ENCODE results near the gene OR2A2.

OR2A2 gene

DNA sequence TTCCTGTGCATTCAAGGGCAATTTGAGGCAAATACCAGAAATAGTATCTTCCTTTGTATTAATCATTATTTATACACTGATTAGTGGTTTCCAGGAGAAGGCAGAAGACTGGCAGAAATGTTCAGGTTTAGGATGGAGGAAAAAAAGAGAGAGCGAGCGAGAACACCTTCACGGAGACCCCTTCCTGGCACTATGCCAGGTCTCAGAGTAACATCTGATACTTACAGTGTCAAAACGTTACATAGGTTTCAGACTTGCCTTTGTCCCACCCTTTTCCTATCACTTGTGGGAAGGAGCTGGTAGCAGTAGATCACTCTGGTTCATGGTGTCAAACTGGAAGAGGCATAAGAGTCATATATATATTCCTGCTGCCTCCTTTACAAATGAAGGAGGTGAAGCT is 22.7 kb upstream of the OR2A2 start:
- H2BK120ac ChIP-seq (ENCODE audit: low read depth, low read length), result no peak overlapping the region
- no peak overlapping the region for H4K5ac ChIP-seq (ENCODE audit: low read length)
- no peaks in the 10 kb centered on the region for H3K27me3 ChIP-seq (ENCODE audit: insufficient read depth, low read length, poor library complexity)
- no peak overlapping the region for H2AK5ac ChIP-seq (ENCODE audit: low read length)
- H3K79me2 ChIP-seq (ENCODE audit: control insufficient read depth, insufficient read depth, low read length), result no peaks in the 10 kb centered on the region
- H2BK15ac ChIP-seq (replicated peaks; ENCODE audit: low read depth), result no peak overlapping the region
- no peak overlapping the region for H3K9ac ChIP-seq (ENCODE audit: low read length)
- H3K79me1 ChIP-seq (ENCODE audit: low read length), result no peaks in the 10 kb centered on the region
- H3K27ac ChIP-seq (ENCODE audit: low read depth, low read length), result no peak overlapping the region
- H3K4me1 ChIP-seq (ENCODE audit: control insufficient read depth, low read depth, low read length), result no peaks in the 10 kb centered on the region
- H2BK5ac ChIP-seq (ENCODE audit: low read length), result no peak overlapping the region
- WGBS (ENCODE audit: extremely low coverage, insufficient coverage, low lambda C conversion rate), result no CpG with 5 or more reads among the region's 4 CpGs
- no peak overlapping the region for H3K4ac ChIP-seq (ENCODE audit: low read depth, low read length)
- no peak overlapping the region for H3K18ac ChIP-seq (ENCODE audit: low read length)
- no peaks in the 10 kb centered on the region for H3K36me3 ChIP-seq (ENCODE audit: control insufficient read depth, insufficient read depth, low read length)
- H3K4me3 ChIP-seq (ENCODE audit: low read length), result no peak overlapping the region
- no peak overlapping the region for H3K4me2 ChIP-seq (ENCODE audit: low read length)
- no peak overlapping the region for H3K23ac ChIP-seq (ENCODE audit: low read length)
- no peak overlapping the region for H3K56ac ChIP-seq (ENCODE audit: low read length)
- no peak for DNase-seq
- no peak overlapping the region for H4K8ac ChIP-seq (ENCODE audit: low read depth, low read length)

DNA sequence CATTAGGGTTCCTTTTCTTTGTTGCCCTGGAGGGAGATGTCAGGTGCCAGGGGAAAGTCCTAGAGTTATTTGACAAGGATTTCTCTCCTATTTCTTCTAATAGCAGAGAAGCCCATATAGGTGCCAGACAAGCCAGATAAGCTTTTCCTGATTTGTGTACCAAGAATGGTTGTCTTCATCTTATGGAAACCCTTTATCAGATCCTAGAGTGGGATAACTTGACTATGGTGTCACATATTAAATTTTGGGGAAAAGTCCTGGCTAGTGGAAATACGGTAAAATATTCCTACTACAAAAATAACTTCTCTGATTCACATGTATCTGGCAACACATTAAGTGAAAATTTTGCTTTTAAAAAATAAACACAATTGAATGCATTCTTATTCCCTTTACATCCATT is 22.2 kb upstream of the OR2A2 start:
- WGBS (ENCODE audit: extremely low coverage, insufficient coverage, low lambda C conversion rate), result no CpG with 5 or more reads among the region's 1 CpG
- H3K79me2 ChIP-seq (ENCODE audit: control insufficient read depth, insufficient read depth, low read length), result no peaks in the 10 kb centered on the region

DNA sequence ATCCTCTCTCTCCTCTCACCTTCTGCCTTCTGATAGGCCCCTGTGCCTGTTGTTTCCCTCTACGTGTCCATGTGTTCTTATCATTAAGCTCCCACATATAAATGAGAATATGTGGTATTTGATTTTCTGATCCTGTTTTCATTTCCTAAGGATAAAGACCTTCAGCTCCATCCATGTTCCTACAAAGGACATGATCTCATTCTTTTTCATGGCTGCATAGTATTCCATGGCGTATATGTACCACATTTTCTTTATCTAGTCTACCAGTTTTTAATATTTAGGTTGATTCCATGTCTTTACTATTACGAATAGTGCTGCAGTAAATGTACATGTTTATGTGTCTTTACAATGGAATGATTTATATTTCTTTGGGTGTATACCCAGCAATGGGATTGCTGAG is 18.7 kb upstream of the OR2A2 start:
- Histone ChIP-seq H3K18ac (ENCODE audit: low read length) (no peak overlapping the region), H3K56ac (ENCODE audit: low read length) (no peak overlapping the region), H3K79me2 (ENCODE audit: control insufficient read depth, insufficient read depth, low read length) (no peaks in the 10 kb centered on the region), H4K8ac (ENCODE audit: low read depth, low read length) (no peak overlapping the region), H3K27ac (ENCODE audit: low read depth, low read length) (no peak overlapping the region), H3K4me2 (ENCODE audit: low read length) (no peak overlapping the region), H3K4me3 (ENCODE audit: low read length) (no peak overlapping the region), H2BK5ac (ENCODE audit: low read length) (no peak overlapping the region), H2AK5ac (ENCODE audit: low read length) (no peak overlapping the region), H3K79me1 (ENCODE audit: low read length) (no peaks in the 10 kb centered on the region), H2BK15ac (replicated peaks; ENCODE audit: low read depth) (no peak overlapping the region), H2BK120ac (ENCODE audit: low read depth, low read length) (no peak overlapping the region), H3K23ac (ENCODE audit: low read length) (no peak overlapping the region), H3K4ac (ENCODE audit: low read depth, low read length) (no peak overlapping the region), H3K36me3 (ENCODE audit: control insufficient read depth, insufficient read depth, low read length) (no peaks in the 10 kb centered on the region), H3K27me3 (ENCODE audit: insufficient read depth, low read length, poor library complexity) (no peaks in the 10 kb centered on the region), H3K4me1 (ENCODE audit: control insufficient read depth, low read depth, low read length) (no peaks in the 10 kb centered on the region), H4K5ac (ENCODE audit: low read length) (no peak overlapping the region), H3K9ac (ENCODE audit: low read length) (no peak overlapping the region)
- DNase-seq, result no peak
- WGBS (ENCODE audit: extremely low coverage, insufficient coverage, low lambda C conversion rate), result no CpG with 5 or more reads among the region's 3 CpGs

More for the DNA sequence above, 22.2 kb upstream of the OR2A2 start:
- Histone ChIP-seq H2BK5ac (ENCODE audit: low read length) (no peak overlapping the region), H3K4me2 (ENCODE audit: low read length) (no peak overlapping the region), H3K4me3 (ENCODE audit: low read length) (no peak overlapping the region), H3K79me1 (ENCODE audit: low read length) (no peaks in the 10 kb centered on the region), H3K4ac (ENCODE audit: low read depth, low read length) (no peak overlapping the region), H3K27me3 (ENCODE audit: insufficient read depth, low read length, poor library complexity) (no peaks in the 10 kb centered on the region), H2BK15ac (replicated peaks; ENCODE audit: low read depth) (no peak overlapping the region), H2AK5ac (ENCODE audit: low read length) (no peak overlapping the region), H3K4me1 (ENCODE audit: control insufficient read depth, low read depth, low read length) (no peaks in the 10 kb centered on the region), H3K23ac (ENCODE audit: low read length) (no peak overlapping the region), H4K5ac (ENCODE audit: low read length) (no peak overlapping the region), H3K36me3 (ENCODE audit: control insufficient read depth, insufficient read depth, low read length) (no peaks in the 10 kb centered on the region), H2BK120ac (ENCODE audit: low read depth, low read length) (no peak overlapping the region), H3K56ac (ENCODE audit: low read length) (no peak overlapping the region), H4K8ac (ENCODE audit: low read depth, low read length) (no peak overlapping the region), H3K27ac (ENCODE audit: low read depth, low read length) (no peak overlapping the region), H3K9ac (ENCODE audit: low read length) (no peak overlapping the region), H3K18ac (ENCODE audit: low read length) (no peak overlapping the region)
- peak; percentile 26 for DNase-seq

- H2BK15ac ChIP-seq (replicated peaks; ENCODE audit: low read depth), result no peak overlapping the region
- H3K23ac ChIP-seq (ENCODE audit: low read length), result no peak overlapping the region
- no peak overlapping the region for H2BK120ac ChIP-seq (ENCODE audit: low read depth, low read length)
- H3K4me2 ChIP-seq (ENCODE audit: low read length), result no peak overlapping the region
- no peak overlapping the region for H2AK5ac ChIP-seq (ENCODE audit: low read length)
- no peak overlapping the region for H4K5ac ChIP-seq (ENCODE audit: low read length)
- H3K79me1 ChIP-seq (ENCODE audit: low read length), result no peaks in the 10 kb centered on the region
- H3K79me2 ChIP-seq (ENCODE audit: control insufficient read depth, insufficient read depth, low read length), result no peaks in the 10 kb centered on the region
- no peaks in the 10 kb centered on the region for H3K36me3 ChIP-seq (ENCODE audit: control insufficient read depth, insufficient read depth, low read length)
- DNase-seq, result no peak
- H3K9ac ChIP-seq (ENCODE audit: low read length), result no peak overlapping the region
- H3K4me3 ChIP-seq (ENCODE audit: low read length), result no peak overlapping the region
- H3K18ac ChIP-seq (ENCODE audit: low read length), result no peak overlapping the region
- no peak overlapping the region for H3K27ac ChIP-seq (ENCODE audit: low read depth, low read length)
- no peaks in the 10 kb centered on the region for H3K4me1 ChIP-seq (ENCODE audit: control insufficient read depth, low read depth, low read length)
- H3K4ac ChIP-seq (ENCODE audit: low read depth, low read length), result no peak overlapping the region
- no peak overlapping the region for H2BK5ac ChIP-seq (ENCODE audit: low read length)
- no peak overlapping the region for H4K8ac ChIP-seq (ENCODE audit: low read depth, low read length)
- H3K27me3 ChIP-seq (ENCODE audit: insufficient read depth, low read length, poor library complexity), result no peaks in the 10 kb centered on the region
- H3K56ac ChIP-seq (ENCODE audit: low read length), result no peak overlapping the region
Measured at GRCh38 chr7:144098776-144099175, 10.6 kb upstream of the OR2A2 start.

GRCh38 chr7:144100607-144101006 is 8.8 kb upstream of the OR2A2 start:
- H3K27me3 ChIP-seq (ENCODE audit: insufficient read depth, low read length, poor library complexity), result no peaks in the 10 kb centered on the region
- no peak overlapping the region for H2BK120ac ChIP-seq (ENCODE audit: low read depth, low read length)
- no peak overlapping the region for H3K56ac ChIP-seq (ENCODE audit: low read length)
- H4K5ac ChIP-seq (ENCODE audit: low read length), result no peak overlapping the region
- H3K79me2 ChIP-seq (ENCODE audit: control insufficient read depth, insufficient read depth, low read length), result no peaks in the 10 kb centered on the region
- H3K4ac ChIP-seq (ENCODE audit: low read depth, low read length), result no peak overlapping the region
- H3K9ac ChIP-seq (ENCODE audit: low read length), result no peak overlapping the region
- H3K4me2 ChIP-seq (ENCODE audit: low read length), result no peak overlapping the region
- H2BK5ac ChIP-seq (ENCODE audit: low read length), result no peak overlapping the region
- no peaks in the 10 kb centered on the region for H3K4me1 ChIP-seq (ENCODE audit: control insufficient read depth, low read depth, low read length)
- no peak for DNase-seq
- H3K23ac ChIP-seq (ENCODE audit: low read length), result no peak overlapping the region
- no CpG with 5 or more reads among the region's 3 CpGs for WGBS (ENCODE audit: extremely low coverage, insufficient coverage, low lambda C conversion rate)
- no peak overlapping the region for H3K27ac ChIP-seq (ENCODE audit: low read depth, low read length)
- H3K36me3 ChIP-seq (ENCODE audit: control insufficient read depth, insufficient read depth, low read length), result no peaks in the 10 kb centered on the region
- no peak overlapping the region for H2BK15ac ChIP-seq (replicated peaks; ENCODE audit: low read depth)
- no peak overlapping the region for H4K8ac ChIP-seq (ENCODE audit: low read depth, low read length)
- H2AK5ac ChIP-seq (ENCODE audit: low read length), result no peak overlapping the region
- no peaks in the 10 kb centered on the region for H3K79me1 ChIP-seq (ENCODE audit: low read length)
- H3K4me3 ChIP-seq (ENCODE audit: low read length), result no peak overlapping the region
- no peak overlapping the region for H3K18ac ChIP-seq (ENCODE audit: low read length)

DNA sequence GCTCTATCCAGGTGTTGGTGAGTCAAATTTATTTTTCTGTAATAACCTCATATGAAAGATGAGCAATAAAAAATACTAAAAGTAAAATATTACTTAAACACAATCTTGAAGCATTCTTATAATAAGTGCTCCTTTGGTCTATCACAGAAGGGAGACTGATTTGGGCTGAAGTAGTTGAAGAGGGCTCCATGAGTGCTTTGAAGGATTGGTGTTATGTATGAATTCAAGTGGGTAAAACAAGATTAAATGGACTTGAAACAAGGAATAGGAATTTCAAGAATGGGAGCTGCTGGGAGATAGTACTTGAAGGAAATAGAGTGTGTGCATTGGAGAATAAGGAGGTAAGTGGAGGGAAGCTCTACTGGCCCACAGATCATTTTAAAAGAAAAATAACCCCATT is 7.3 kb upstream of the OR2A2 start:
- no peak overlapping the region for H3K4me2 ChIP-seq (ENCODE audit: low read length)
- DNase-seq, result peak; percentile 2

More for the DNA sequence above, 7.3 kb upstream of the OR2A2 start:
- Histone ChIP-seq H4K8ac (ENCODE audit: low read depth, low read length) (no peak overlapping the region), H2BK120ac (ENCODE audit: low read depth, low read length) (no peak overlapping the region), H3K36me3 (ENCODE audit: control insufficient read depth, insufficient read depth, low read length) (no peaks in the 10 kb centered on the region), H3K4ac (ENCODE audit: low read depth, low read length) (no peak overlapping the region), H3K79me2 (ENCODE audit: control insufficient read depth, insufficient read depth, low read length) (no peaks in the 10 kb centered on the region), H3K27ac (ENCODE audit: low read depth, low read length) (no peak overlapping the region), H3K4me1 (ENCODE audit: control insufficient read depth, low read depth, low read length) (no peaks in the 10 kb centered on the region), H2AK5ac (ENCODE audit: low read length) (no peak overlapping the region), H3K23ac (ENCODE audit: low read length) (no peak overlapping the region), H3K27me3 (ENCODE audit: insufficient read depth, low read length, poor library complexity) (no peaks in the 10 kb centered on the region), H2BK5ac (ENCODE audit: low read length) (no peak overlapping the region), H3K18ac (ENCODE audit: low read length) (no peak overlapping the region), H3K79me1 (ENCODE audit: low read length) (no peaks in the 10 kb centered on the region), H2BK15ac (replicated peaks; ENCODE audit: low read depth) (no peak overlapping the region), H3K56ac (ENCODE audit: low read length) (no peak overlapping the region), H3K4me3 (ENCODE audit: low read length) (no peak overlapping the region), H4K5ac (ENCODE audit: low read length) (no peak overlapping the region), H3K9ac (ENCODE audit: low read length) (no peak overlapping the region)

Measured in mesendoderm (in vitro differentiated cells).